GM21515 (cell line): ENCODE data around the gene AKR1B15.
"Not testable (repeated sequence)": the region's sequence is repeated elsewhere in the genome, so short reads cannot be mapped to it uniquely, and the experiment has no call there.

Source experiments
- ATAC-seq: cut with Tn5 transposase; IDR thresholded peaks from one replicate; pipeline ENCODE4 v1.9.1; 2021; ENCODE audit not compliant: unreplicated experiment

AKR1B15 gene

GRCh38 chr7:134561616-134562015 is 12.7 kb downstream of the AKR1B15 start:
- ATAC-seq: not testable (repeated sequence)

DNA sequence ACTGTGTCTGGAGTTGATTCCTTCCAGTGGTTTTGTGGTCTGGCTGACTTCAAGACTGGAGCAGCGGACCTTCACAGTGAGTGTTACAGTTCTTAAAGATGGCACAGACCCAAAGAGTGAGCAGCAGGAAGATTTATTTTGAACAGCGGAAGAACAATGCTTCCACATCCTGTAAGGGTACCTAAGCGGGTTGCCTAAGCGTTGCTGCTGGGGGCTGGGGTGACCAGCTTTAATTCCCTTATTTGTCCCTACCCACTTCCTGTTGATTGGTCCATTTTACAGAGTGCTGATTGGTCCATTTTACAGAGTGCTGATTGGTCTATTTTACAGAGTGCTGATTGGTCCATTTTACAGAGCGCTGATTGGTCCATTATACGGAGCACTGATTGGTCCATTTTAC is 13.2 kb downstream of the AKR1B15 start:
- no peak for ATAC-seq

GRCh38 chr7:134563398-134563749 is 14.5 kb downstream of the AKR1B15 start:
- ATAC-seq: not testable (repeated sequence)

DNA sequence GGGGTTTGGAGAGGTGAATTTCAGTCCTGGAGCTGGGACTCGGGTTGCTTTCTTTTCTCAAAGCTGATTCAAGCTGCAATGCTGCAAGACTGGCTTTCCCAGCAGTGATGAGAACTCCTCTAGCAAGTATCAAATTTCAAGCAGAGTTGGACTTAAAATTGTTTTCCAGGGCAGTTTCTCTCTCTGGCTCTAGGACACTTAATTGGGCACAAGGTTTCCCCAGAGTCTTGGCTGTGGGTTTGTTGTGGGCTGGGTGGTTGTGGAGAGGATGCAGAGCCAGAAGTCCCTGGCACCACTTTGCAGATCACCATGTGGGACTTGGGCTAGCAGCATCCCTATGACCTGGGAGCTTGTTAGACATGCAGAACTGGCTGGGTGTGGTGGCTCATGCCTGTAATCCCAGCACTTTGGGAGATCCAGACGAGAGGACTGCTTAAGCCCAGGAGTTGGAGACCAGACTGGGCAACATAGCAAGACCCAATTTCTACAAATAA is 16.8 kb downstream of the AKR1B15 start:
- ATAC-seq: no peak

GRCh38 chr7:134567368-134567767 is 18.5 kb downstream of the AKR1B15 start:
- ATAC-seq: no peak

DNA sequence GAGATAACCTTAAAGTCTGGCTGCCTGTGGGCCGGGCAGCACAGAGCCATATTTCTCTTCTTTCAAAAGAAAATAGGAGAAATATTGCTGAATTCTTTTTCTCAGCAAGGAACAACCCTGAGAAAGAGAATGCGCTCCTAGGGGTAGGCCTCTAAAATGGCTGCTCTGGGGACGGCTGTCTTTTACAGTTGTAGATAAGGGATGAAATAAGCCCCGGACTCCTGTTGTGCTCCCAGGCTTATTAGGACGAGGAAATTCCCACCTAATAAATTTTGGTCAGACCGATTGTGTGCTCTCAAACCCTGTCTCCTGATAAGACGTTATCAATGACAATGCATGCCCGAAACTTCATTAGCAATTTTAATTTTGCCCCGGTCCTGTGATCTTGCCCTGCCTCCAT is 21.1 kb downstream of the AKR1B15 start:
- not testable (repeated sequence) for ATAC-seq

GRCh38 chr7:134571101-134571500 is 22.2 kb downstream of the AKR1B15 start:
- no peak for ATAC-seq

DNA sequence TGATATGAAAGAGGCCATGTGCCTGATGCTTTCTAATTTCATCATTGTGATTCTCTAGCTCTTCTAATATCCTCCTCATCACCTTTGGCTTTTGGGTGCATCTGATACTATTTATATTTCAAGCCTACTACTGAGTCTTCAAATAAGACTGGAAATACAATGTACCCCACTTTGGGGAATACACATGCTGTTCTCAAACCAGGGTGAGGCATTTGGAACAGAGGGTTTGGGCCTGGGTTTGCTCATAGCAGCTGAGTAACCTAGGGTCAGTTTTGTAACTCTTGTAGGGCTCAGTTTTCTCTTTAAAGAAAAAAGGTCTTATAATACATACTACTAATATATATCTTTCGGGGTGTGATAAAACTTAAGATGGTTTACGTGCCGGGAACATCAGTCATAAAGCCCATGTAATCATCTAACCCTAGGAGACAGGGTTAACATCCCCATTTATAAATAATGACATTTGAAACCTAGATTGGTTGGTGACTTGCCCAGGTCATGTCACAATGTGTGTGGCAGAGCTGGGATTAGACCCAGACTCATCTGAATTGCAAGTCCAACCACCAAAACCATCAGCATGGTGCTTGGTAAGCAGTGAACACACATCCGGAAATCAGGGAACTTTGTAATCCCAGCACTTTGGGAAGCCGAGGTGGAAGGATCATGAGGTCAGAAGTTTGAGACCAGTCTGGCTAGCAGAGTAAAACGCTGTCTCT is 23.0 kb downstream of the AKR1B15 start:
- no peak for ATAC-seq

- no peak for ATAC-seq
These were observed 25.4 kb downstream of the AKR1B15 start for GRCh38 chr7:134574322-134574721.

DNA sequence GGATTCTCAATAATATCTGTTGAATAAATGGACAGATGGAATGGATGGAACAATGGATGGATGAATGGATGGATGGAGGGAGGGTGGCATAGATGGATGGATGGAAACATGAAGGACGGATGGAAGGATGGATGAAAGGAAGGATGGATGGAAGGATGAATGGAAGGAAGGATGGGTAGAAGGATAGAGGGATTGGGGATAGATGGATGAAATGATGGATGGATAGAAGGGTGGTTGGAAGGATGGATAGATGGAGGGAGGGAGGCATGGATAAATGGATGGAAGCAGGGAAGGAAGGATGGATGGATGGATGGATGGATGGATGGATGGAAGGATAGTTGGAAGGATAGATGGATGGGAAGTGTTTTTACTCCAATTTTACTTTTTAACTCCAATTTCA is 35.4 kb downstream of the AKR1B15 start:
- no peak for ATAC-seq

- no peak for ATAC-seq
These were observed 37.0 kb downstream of the AKR1B15 start for GRCh38 chr7:134585897-134586296.

DNA sequence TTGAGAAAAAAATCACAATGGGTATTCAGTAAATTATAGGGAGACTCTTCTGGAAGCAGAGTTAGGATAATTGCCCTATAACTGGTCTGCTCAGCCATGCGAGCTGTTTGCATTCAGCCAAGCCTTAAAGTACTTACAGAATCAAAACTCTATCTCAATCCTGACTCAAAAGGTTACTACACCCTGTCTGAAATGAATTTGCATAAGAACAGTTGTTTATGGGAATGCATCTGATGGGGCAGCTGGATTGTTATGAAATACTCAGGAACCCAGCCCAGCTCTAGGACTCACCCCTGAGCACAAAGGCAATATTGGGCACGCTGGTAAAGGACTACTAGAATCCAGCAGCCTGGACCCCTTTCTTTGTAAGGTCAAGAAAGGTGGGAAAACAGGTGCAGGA is 38.8 kb downstream of the AKR1B15 start:
- no peak for ATAC-seq

DNA sequence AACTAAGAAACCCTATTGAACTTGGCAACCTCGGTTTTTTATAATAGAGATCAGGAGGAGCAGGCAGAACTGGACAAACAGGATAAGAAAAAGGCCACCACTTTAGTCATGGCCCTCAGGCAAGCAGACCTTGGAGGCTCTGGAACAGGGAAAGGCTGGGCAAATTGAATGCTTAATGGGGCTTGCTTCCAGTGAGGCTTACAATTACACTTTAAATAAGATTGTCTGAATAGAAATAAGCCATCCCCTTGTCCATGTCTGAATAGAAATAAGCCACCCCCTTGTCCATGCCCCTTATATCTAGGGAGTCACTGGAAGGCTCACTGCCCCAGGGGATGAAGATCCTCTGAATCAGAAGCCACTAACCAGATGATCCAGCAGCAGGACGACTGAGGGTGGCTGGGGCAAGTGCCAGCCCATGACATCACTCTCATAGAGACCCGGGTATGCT is 40.6 kb downstream of the AKR1B15 start:
- no peak for ATAC-seq

GRCh38 chr7:134593530-134594392 is 44.9 kb downstream of the AKR1B15 start:
- ATAC-seq: no peak

DNA sequence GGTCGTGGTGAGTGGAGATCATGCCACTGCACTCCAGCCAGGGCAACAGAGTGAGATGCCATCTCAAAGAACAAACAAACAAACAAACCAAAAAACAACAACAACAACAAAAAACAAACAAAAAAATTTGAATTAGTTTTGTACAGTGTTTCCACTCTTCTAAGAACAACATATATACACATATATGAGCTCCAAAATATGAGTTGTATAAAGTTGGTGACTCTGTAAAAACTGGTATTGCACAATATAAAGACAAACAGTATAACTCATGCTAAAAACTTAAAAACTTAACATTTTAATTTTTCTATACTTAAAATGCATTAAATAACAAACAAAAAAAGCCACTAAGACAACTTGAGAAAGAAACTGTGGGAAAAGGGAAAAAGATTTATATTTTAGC is 46.0 kb downstream of the AKR1B15 start:
- no peak for ATAC-seq

DNA sequence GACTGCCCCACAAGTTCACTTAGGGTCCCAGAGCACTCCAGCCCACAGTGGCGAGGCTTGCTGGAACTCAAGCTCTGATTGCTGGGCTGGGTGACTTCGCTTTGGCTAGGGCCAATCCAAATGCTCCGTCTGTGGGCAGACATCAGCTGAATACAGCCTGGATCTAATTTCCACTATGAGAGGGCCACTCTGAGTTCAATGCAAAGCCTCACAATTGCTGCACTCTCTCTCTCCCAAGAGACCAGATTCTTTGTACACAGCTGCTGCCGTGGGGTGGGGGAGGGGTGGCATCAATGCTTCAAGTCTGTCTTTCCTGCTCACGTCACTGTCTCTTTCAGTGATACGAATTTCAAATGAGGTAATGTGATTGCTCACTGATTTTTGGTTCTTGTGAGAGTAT is 50.5 kb downstream of the AKR1B15 start:
- ATAC-seq: no peak

GRCh38 chr7:134601459-134601858 is 52.5 kb downstream of the AKR1B15 start:
- ATAC-seq: no peak

DNA sequence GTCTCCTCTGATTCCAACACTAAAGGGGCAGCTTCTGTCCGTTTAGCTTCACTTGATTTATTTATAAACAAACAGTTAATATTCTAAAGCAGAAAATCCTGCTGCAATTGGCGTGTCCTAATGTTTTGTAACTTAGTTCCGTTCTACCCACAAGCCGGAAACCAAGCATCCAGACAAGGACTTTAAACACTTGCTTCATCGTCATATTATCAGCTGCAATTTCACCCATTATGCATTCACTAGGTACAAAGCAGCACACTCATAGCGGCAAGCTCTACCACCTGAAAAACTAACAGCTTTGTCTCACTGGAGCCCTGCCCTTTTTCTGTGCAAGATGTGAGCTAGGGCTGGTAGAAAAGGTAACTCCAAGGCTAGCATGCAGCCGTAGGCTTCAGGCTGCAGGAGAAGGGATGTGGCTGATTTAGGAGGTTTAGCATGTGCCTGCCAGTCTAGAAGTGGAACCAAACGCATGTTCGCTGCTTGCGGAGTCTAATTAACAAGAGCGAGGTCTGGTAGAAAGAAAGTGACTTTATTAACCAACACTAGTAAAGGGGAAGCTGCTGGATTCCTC is 54.1 kb downstream of the AKR1B15 start:
- no peak for ATAC-seq

DNA sequence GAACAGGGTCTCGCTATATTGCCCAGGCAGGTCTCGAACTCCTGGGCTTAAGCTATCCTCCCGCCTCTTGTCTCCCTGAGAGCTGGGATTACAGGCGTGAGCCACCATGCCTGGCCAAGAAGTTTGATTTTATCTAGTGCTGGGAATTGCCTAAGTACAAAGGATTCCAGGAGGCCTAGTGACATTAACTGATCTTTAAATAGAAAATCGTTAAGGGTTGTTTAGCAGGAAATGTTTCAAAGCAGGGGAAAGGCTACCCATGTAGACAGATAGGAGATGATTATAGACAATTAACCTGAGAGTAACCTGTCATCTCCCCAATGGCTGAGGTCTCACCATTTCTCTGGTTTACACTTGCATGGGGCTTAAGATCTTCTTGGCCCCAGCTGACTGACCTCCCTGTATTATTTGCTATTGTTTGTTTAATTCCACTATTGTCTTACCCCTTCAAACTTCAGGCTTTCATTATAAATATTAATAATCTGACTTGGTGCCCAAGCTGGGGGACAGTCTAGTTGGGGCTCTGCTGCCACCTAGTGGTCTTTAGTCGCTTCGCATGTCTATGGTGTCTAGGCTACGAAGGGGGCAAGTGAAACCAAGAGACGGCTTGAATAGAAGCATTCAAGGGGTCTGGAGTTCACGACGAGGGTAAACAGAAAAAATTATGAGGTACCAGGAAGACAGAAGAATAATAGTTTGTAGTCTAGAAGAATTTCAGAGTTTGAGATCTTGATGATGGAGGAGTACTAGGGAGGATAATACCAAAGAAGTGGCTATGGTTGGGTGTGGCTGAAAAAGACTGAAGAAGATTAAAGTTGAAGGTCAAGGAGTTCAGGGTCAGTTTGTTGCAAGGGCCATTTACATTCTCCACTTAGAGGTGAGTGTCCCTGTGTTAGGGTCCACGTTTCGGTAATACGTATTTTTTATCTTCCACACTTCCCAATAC is 57.3 kb downstream of the AKR1B15 start:
- peak; percentile 83 for ATAC-seq

- no peak for ATAC-seq
These were observed 62.8 kb downstream of the AKR1B15 start for GRCh38 chr7:134611611-134612151.
